ENCODE measurements around the gene ZMYM3.

Gene ZMYM3

GRCh38 chrX:71199252-71200008 lies 54.5 kb downstream of the ZMYM3 start:
- no peak for DNase-seq

- DNase-seq: no peak
These were observed 55.9 kb downstream of the ZMYM3 start for GRCh38 chrX:71198066-71198465.

GRCh38 chrX:71195964-71196649 lies 57.8 kb downstream of the ZMYM3 start:
- DNase-seq: no peak

GRCh38 chrX:71191248-71191647 lies 62.7 kb downstream of the ZMYM3 start:
- no peak for DNase-seq

Measured in NCI-H2227 treated with DMSO at 0.1 percent for 48 hours (cell line).